GM12878 (cell line): ENCODE results near the gene AP2A2. TPM values are rescaled to one million over a fixed set of nuclear protein-coding genes. Genes with fewer than 3 reads are reported as not detected.

Experiments used
- ATAC-seq: fragments of 200-7000 bp; cut with Tn5 transposase; 3 replicates; pipeline ENCODE4 v1.9.1; 2020; ENCODE audit warnings: mild to moderate bottlenecking, moderate library complexity
- BruUV-seq: library from RNA; stranded (reverse); fragments of 400-500 nt; replicated peaks from 2 replicates; lab custom pipeline; 2021; lab: Mats Ljungman, UMichigan
- CTCF ChIA-PET: fragments of 300-600 bp; sonication (Branson Sonifier 250); formaldehyde crosslinking; extraction: SDS; loops from one replicate; lab custom pipeline; 2021; ENCODE audit warnings: inconsistent platforms; lab: Yijun Ruan, JAX
- POLR2A ChIA-PET: fragments of 350-600 bp; formaldehyde crosslinking; extraction: SDS; loops from one replicate; lab custom pipeline; 2021; ENCODE audit warnings: inconsistent platforms; lab: Charles Lee
- RAD21 ChIA-PET: fragments of 300-600 bp; sonication (Branson Sonifier 250); formaldehyde crosslinking; loops from one replicate; lab custom pipeline; 2023; ENCODE audit warnings: antibody characterized with exemption; ENCODE audit not compliant: unreplicated experiment; lab: Charles Lee
- SMC1A ChIA-PET: fragments of 300-600 bp; sonication (Branson Sonifier 250); formaldehyde crosslinking; loops from one replicate; lab custom pipeline; 2023; ENCODE audit not compliant: unreplicated experiment, uncharacterized antibody; lab: Charles Lee
- DNase-seq: peaks from one replicate; pipeline ENCODE4 v3.0.0-alpha.2; 2011; ENCODE audit warnings: low read depth, low spot score
- FAIRE-seq: peaks from 3 replicates; lab custom pipeline; 2011; peaks lifted over from hg19 to GRCh38; lab: Jason Lieb, UNC
- H2AFZ ChIP-seq: 2 replicates; pipeline ENCODE4 v1.6.0; 2011; ENCODE audit warnings: low read depth, low read length, control low read depth; ENCODE audit not compliant: control insufficient read depth
- H3K27ac ChIP-seq: 2 replicates; pipeline ENCODE4 v1.5.1; 2011; ENCODE audit warnings: control low read depth; ENCODE audit not compliant: control insufficient read depth, insufficient read depth
- H3K27me3 ChIP-seq, 2 experiments: replicated peaks in 1 of 2; 2 replicates each; pipeline versions ENCODE4 v1.6.0 to v1.6.1; 2011; ENCODE audit warnings: low read length in 1 of 2; ENCODE audit not compliant: control insufficient read depth in 2 of 2, insufficient read depth in 2 of 2
- H3K36me3 ChIP-seq, 2 experiments: 2 replicates each; pipeline ENCODE4 v1.5.1; 2011; ENCODE audit warnings: low read length in 1 of 2; ENCODE audit not compliant: control insufficient read depth in 2 of 2, insufficient read depth in 2 of 2
- H3K4me1 ChIP-seq: 2 replicates; pipeline ENCODE4 v1.6.1; 2011; ENCODE audit warnings: mild to moderate bottlenecking, low read length, moderate library complexity, mixed read lengths; ENCODE audit not compliant: control insufficient read depth, insufficient read depth
- H3K4me2 ChIP-seq: 2 replicates; pipeline ENCODE4 v1.6.0; 2011; ENCODE audit warnings: control low read depth; ENCODE audit not compliant: control insufficient read depth, insufficient read depth
- H3K4me3 ChIP-seq: fragments of 200-600 bp; sonication (generic); 2 replicates; pipeline ENCODE4 v1.5.1; 2016
- H3K79me2 ChIP-seq: 2 replicates; pipeline ENCODE4 v1.6.0; 2011; ENCODE audit warnings: low read length; ENCODE audit not compliant: control insufficient read depth, insufficient read depth
- H3K9ac ChIP-seq: 2 replicates; pipeline ENCODE4 v1.8.0; 2011; ENCODE audit warnings: low read length, control low read depth, mixed read lengths; ENCODE audit not compliant: control insufficient read depth, insufficient read depth
- H3K9me3 ChIP-seq: replicated peaks from 3 replicates; pipeline ENCODE4 v1.5.1; 2011; ENCODE audit warnings: mild to moderate bottlenecking, low read length; ENCODE audit not compliant: control insufficient read depth, insufficient read depth
- H4K20me1 ChIP-seq: 2 replicates; pipeline ENCODE4 v1.6.0; 2011; ENCODE audit not compliant: control insufficient read depth, insufficient read depth
- ATF7 ChIP-seq: fragments of 450-650 bp; IDR thresholded peaks from 2 replicates; pipeline ENCODE4 v1.6.1; 2016; ENCODE audit warnings: low read depth, mild to moderate bottlenecking
- CHD1 ChIP-seq: IDR thresholded peaks from 2 replicates; pipeline ENCODE4 v1.6.1; 2012; ENCODE audit warnings: low read depth, low read length, improper control_type of control experiment
- CREM ChIP-seq: IDR thresholded peaks from 2 replicates; pipeline ENCODE4 v1.6.1; 2014; ENCODE audit warnings: antibody characterized with exemption, low read depth
- POU2F2 ChIP-seq: IDR thresholded peaks from 3 replicates; pipeline ENCODE4 v1.6.1; 2011; ENCODE audit warnings: low read depth, mild to moderate bottlenecking, low read length, borderline replicate concordance
- STAT1 ChIP-seq: fragments of 450-650 bp; conservative IDR thresholded peaks from 2 replicates; pipeline ENCODE4 v1.6.1; 2014; ENCODE audit warnings: antibody characterized with exemption, mild to moderate bottlenecking
- ZNF384 ChIP-seq: IDR thresholded peaks from 2 replicates; pipeline ENCODE4 v1.6.1; 2012; ENCODE audit warnings: low read depth, mild to moderate bottlenecking, low read length, improper control_type of control experiment, borderline replicate concordance
- ZZZ3 ChIP-seq: IDR thresholded peaks from 2 replicates; pipeline ENCODE4 v1.6.1; 2011; ENCODE audit warnings: low read depth; ENCODE audit not compliant: control insufficient read depth, insufficient read length
- WGBS: methylation state at CpG from one replicate; pipeline ENCODE4 v1.1.6; 2016; ENCODE audit warnings: low lambda C conversion rate; ENCODE audit not compliant: insufficient replicate concordance, insufficient coverage; ENCODE audit errors: missing lambda C conversion rate; 5-methylcytosine and 5-hydroxymethylcytosine counted together
- in situ Hi-C: fragments of 300-500 bp; cut with MboI; formaldehyde crosslinking; loops from 9 replicates; pipeline ENCODE4 v1.14.3; 2018; ENCODE audit warnings: mixed read lengths
- intact Hi-C: fragments of 100-400 bp; cut with micrococcal nuclease; formaldehyde crosslinking; loops from one replicate; pipeline ENCODE4 v1.14.2; 2022; ENCODE audit not compliant: unreplicated experiment
- polyA plus RNA-seq, 11 experiments: library from polyadenylated mRNA; depleted of rRNA in 4 of 11; unstranded in 6 of 11; stranded (reverse) in 5 of 11; fragments of >200 nt; fragmentation: Nextera tagmentation in 4 of 11; fragmentation: Illumina TruSeq in 1 of 11; extraction: Ambion mirVana in 4 of 11; extraction: Trizol in 1 of 11; gene quantifications; 1 replicate in 1 of 11; 2 replicates in 10 of 11; pipeline versions ENCODE4 v1.2.1 to v1.2.3, GENCODE V29; 2011 to 2016; ENCODE audit warnings: inconsistent platforms in 2 of 11, missing spikeins in 2 of 11, low read depth in 1 of 11
- total RNA-seq, 4 experiments: library from RNA; depleted of rRNA in 3 of 4; stranded (reverse); fragments of >200 nt in 3 of 4; fragmentation: Illumina TruSeq in 1 of 4; extraction: Trizol in 1 of 4; gene quantifications; 2 replicates each; pipeline versions ENCODE4 v1.2.1 to v1.2.3, GENCODE V29; 2013 to 2021
- TF ChIP-seq, protein P1 (sequence below): fragments of 450-650 bp; IDR thresholded peaks from 2 replicates; pipeline ENCODE4 v1.6.1; 2017; ENCODE audit warnings: mild to moderate bottlenecking, moderate library complexity
- TF ChIP-seq, protein P2 (sequence below): fragments of 450-650 bp; formaldehyde crosslinking; IDR thresholded peaks from 2 replicates; pipeline ENCODE4 v1.4.0; 2022; ENCODE audit warnings: mild to moderate bottlenecking, moderate library complexity

AP2A2 gene
- total and polyA plus RNA-seq, 10 of the 15 experiments (the other 5 are each of a cell fraction or from before 2014, with no cell fraction given): 0.58 to 48.8 (median 18.2) TPM

DNA sequence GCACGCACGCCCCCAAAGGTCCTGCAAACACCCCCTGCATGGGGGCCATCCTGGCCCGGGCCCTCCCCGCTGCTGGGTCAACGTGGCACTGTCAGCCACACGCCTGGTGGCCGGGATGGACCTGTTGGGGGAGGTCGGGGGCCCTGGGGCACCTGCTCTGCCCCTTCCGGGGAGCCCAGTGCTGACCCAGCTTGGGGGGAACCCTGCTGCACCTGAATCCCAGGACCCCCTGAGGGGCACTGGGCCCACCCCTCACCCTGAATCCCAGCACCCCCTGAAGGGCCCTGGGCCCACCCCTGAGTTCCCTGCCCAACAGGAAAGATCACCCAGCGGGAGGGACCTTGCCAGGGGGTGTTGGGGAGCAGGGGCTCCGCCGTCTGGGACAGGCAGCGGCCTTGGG, 111.3 kb downstream of the AP2A2 start:
- POLR2A ChIA-PET: no interaction called here
- intact Hi-C loops (no loop called here), in situ Hi-C loops (no loop called here)
- Histone ChIP-seq H3K36me3 (no peaks in the 10 kb centered on the region), H3K4me3 (no peak overlapping the region), H2AFZ (no peak overlapping the region), H4K20me1 (no peaks in the 10 kb centered on the region), H3K4me2 (no peak overlapping the region), H3K9ac (no peak overlapping the region), H3K4me1 (no peaks in the 10 kb centered on the region), H3K27me3 (no peaks in the 10 kb centered on the region), H3K27ac (no peak overlapping the region), H3K79me2 (no peaks in the 10 kb centered on the region), H3K9me3 (no peaks in the 10 kb centered on the region)
- SMC1A ChIA-PET: no interaction called here
- TF ChIP-seq ZZZ3 (no peak), STAT1 (no peak), CREM (no peak), ZNF384 (no peak), POU2F2 (no peak), CHD1 (no peak), ATF7 (no peak)
- TF ChIP-seq, protein P1, sequence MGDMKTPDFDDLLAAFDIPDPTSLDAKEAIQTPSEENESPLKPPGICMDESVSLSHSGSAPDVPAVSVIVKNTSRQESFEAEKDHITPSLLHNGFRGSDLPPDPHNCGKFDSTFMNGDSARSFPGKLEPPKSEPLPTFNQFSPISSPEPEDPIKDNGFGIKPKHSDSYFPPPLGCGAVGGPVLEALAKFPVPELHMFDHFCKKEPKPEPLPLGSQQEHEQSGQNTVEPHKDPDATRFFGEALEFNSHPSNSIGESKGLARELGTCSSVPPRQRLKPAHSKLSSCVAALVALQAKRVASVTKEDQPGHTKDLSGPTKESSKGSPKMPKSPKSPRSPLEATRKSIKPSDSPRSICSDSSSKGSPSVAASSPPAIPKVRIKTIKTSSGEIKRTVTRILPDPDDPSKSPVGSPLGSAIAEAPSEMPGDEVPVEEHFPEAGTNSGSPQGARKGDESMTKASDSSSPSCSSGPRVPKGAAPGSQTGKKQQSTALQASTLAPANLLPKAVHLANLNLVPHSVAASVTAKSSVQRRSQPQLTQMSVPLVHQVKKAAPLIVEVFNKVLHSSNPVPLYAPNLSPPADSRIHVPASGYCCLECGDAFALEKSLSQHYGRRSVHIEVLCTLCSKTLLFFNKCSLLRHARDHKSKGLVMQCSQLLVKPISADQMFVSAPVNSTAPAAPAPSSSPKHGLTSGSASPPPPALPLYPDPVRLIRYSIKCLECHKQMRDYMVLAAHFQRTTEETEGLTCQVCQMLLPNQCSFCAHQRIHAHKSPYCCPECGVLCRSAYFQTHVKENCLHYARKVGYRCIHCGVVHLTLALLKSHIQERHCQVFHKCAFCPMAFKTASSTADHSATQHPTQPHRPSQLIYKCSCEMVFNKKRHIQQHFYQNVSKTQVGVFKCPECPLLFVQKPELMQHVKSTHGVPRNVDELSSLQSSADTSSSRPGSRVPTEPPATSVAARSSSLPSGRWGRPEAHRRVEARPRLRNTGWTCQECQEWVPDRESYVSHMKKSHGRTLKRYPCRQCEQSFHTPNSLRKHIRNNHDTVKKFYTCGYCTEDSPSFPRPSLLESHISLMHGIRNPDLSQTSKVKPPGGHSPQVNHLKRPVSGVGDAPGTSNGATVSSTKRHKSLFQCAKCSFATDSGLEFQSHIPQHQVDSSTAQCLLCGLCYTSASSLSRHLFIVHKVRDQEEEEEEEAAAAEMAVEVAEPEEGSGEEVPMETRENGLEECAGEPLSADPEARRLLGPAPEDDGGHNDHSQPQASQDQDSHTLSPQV: no peak
- TF ChIP-seq, protein P2, sequence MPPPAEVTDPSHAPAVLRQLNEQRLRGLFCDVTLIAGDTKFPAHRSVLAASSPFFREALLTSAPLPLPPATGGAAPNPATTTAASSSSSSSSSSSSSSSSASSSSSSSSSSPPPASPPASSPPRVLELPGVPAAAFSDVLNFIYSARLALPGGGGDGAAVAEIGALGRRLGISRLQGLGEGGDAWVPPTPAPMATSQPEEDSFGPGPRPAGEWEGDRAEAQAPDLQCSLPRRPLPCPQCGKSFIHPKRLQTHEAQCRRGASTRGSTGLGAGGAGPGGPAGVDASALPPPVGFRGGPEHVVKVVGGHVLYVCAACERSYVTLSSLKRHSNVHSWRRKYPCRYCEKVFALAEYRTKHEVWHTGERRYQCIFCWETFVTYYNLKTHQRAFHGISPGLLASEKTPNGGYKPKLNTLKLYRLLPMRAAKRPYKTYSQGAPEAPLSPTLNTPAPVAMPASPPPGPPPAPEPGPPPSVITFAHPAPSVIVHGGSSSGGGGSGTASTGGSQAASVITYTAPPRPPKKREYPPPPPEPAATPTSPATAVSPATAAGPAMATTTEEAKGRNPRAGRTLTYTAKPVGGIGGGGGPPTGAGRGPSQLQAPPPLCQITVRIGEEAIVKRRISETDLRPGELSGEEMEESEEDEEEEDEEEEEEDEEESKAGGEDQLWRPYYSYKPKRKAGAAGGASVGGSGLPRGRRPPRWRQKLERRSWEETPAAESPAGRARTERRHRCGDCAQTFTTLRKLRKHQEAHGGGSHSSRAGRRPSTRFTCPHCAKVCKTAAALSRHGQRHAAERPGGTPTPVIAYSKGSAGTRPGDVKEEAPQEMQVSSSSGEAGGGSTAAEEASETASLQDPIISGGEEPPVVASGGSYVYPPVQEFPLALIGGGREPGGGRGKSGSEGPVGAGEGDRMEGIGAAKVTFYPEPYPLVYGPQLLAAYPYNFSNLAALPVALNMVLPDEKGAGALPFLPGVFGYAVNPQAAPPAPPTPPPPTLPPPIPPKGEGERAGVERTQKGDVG (CRISPR knock-in tag): no peak
- DNase-seq: no peak
- no TSS peak for BruUV-seq
- RAD21 ChIA-PET: no interaction called here
- no peak for FAIRE-seq
- CTCF ChIA-PET: no interaction called here
- WGBS: 38% methylated on average over 11 of the region's 13 CpGs
- ATAC-seq: no peak
